Thyroid gland (tissue), 4 donors: ENCODE results near the gene DUSP28.

Source experiments
- POLR2A ChIP-seq, 2 donors: fragments of 450-650 bp; IDR thresholded peaks; one replicate each; pipeline ENCODE4 v1.6.1; 2017; ENCODE audit warnings: antibody characterized with exemption in 2 of 2, mild to moderate bottlenecking in 2 of 2, moderate library complexity in 1 of 2
- TF ChIP-seq, protein P1 (sequence below), 6 experiments: fragments of 200-600 bp in 3 of 6; fragments of 450-650 bp in 3 of 6; sonication (generic) in 3 of 6; IDR thresholded peaks; one replicate each; pipeline ENCODE4 v1.5.1; 2016 to 2019; ENCODE audit warnings: antibody characterized with exemption in 6 of 6, mild to moderate bottlenecking in 2 of 6, inconsistent platforms in 1 of 6, moderate library complexity in 1 of 6

DNA sequence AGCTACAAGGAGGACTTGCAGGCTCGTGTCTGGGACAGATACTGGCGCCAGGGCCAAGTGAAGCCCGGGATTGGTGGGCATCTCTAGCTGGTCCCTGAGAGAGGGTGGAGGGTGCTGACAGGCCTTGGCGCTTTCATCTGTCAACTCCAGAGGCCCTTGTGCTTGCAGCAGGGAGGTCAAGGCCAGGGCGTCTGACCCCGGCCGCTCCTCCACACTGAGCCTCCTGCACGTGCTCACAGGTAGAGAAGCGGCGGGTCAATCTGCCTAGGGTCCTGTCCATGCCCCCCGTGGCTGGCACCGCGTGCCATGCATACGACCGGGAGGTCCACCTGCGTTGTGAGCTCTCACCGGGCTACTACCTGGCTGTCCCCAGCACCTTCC is 35.9 kb downstream of the DUSP28 start:
- TF ChIP-seq, protein P1, sequence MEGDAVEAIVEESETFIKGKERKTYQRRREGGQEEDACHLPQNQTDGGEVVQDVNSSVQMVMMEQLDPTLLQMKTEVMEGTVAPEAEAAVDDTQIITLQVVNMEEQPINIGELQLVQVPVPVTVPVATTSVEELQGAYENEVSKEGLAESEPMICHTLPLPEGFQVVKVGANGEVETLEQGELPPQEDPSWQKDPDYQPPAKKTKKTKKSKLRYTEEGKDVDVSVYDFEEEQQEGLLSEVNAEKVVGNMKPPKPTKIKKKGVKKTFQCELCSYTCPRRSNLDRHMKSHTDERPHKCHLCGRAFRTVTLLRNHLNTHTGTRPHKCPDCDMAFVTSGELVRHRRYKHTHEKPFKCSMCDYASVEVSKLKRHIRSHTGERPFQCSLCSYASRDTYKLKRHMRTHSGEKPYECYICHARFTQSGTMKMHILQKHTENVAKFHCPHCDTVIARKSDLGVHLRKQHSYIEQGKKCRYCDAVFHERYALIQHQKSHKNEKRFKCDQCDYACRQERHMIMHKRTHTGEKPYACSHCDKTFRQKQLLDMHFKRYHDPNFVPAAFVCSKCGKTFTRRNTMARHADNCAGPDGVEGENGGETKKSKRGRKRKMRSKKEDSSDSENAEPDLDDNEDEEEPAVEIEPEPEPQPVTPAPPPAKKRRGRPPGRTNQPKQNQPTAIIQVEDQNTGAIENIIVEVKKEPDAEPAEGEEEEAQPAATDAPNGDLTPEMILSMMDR (IDR thresholded peaks at IDR 0.05) = no peak
- TF ChIP-seq POLR2A (IDR thresholded peaks at IDR 0.05) = no peak
